WTC11 (cell line): ENCODE data around the gene HJV. TPM values are rescaled to one million over a fixed set of nuclear protein-coding genes. Genes with fewer than 3 reads are reported as not detected.

ENCODE experiments used
- ATAC-seq: fragments of 200-7000 bp; cut with Tn5 transposase; 2 replicates; pipeline ENCODE4 v1.10.0; 2021; ENCODE audit warnings: mild to moderate bottlenecking, moderate library complexity
- CTCF ChIA-PET: fragments of 300-600 bp; sonication (Branson Sonifier 250); formaldehyde crosslinking; loops from one replicate; lab custom pipeline; 2021; ENCODE audit warnings: antibody characterized with exemption; lab: Charles Lee
- POLR2A ChIA-PET: fragments of 350-600 bp; sonication (Branson Sonifier 250); formaldehyde crosslinking; loops from one replicate; lab custom pipeline; 2021; ENCODE audit warnings: antibody characterized with exemption; lab: Charles Lee
- DNase-seq: peaks from one replicate; pipeline ENCODE4 v3.0.0; 2021; ENCODE audit warnings: low spot score
- H3K27ac Mint-ChIP-seq: 2 replicates; pipeline ENCODE4 v1.8.0; 2021; ENCODE audit warnings: mixed read lengths
- H3K27me3 Mint-ChIP-seq: 2 replicates; pipeline ENCODE4 v1.8.0; 2021; ENCODE audit warnings: low read depth, mild to moderate bottlenecking, moderate library complexity, mixed read lengths
- H3K36me3 Mint-ChIP-seq: 2 replicates; pipeline ENCODE4 v1.8.0; 2021; ENCODE audit warnings: mixed read lengths
- H3K4me1 Mint-ChIP-seq: 2 replicates; pipeline ENCODE4 v1.8.0; 2022; ENCODE audit warnings: mixed read lengths
- H3K4me3 Mint-ChIP-seq: 2 replicates; pipeline ENCODE4 v1.8.0; 2021; ENCODE audit warnings: mild to moderate bottlenecking, moderate library complexity, mixed read lengths
- H3K9me3 Mint-ChIP-seq: 2 replicates; pipeline ENCODE4 v1.8.0; 2021; ENCODE audit warnings: mixed read lengths
- ARID4B ChIP-seq: sonication (generic); formaldehyde crosslinking; IDR thresholded peaks from 2 replicates; pipeline ENCODE4 v1.8.0; 2023; ENCODE audit warnings: missing genetic modification reagents, mild to moderate bottlenecking, borderline replicate concordance
- EMX1 ChIP-seq: fragments of 250-450 bp; sonication (Bioruptor Pico); IDR thresholded peaks from 2 replicates; pipeline ENCODE4 v1.8.0; 2021; ENCODE audit warnings: mild to moderate bottlenecking
- ERG ChIP-seq: fragments of 250-450 bp; sonication (Bioruptor Pico); IDR thresholded peaks from 2 replicates; pipeline ENCODE4 v1.8.0; 2021; ENCODE audit warnings: mild to moderate bottlenecking
- FOXK1 ChIP-seq: sonication (generic); formaldehyde crosslinking; IDR thresholded peaks from 2 replicates; pipeline ENCODE4 v1.8.0; 2022; ENCODE audit warnings: mild to moderate bottlenecking, moderate library complexity, missing genetic modification reagents
- GTF2I ChIP-seq: fragments of 250-450 bp; sonication (Bioruptor Pico); conservative IDR thresholded peaks from 2 replicates; pipeline ENCODE4 v1.4.0; 2021; ENCODE audit warnings: mild to moderate bottlenecking
- NR3C1 ChIP-seq: sonication (generic); formaldehyde crosslinking; conservative IDR thresholded peaks from 2 replicates; pipeline ENCODE4 v1.8.1; 2023; ENCODE audit warnings: low read depth, mild to moderate bottlenecking, missing genetic modification reagents
- PREB ChIP-seq: sonication (generic); formaldehyde crosslinking; IDR thresholded peaks from 2 replicates; pipeline ENCODE4 v1.8.1; 2022; ENCODE audit warnings: mild to moderate bottlenecking, missing genetic modification reagents, moderate library complexity, borderline replicate concordance
- STAT6 ChIP-seq: sonication (generic); formaldehyde crosslinking; conservative IDR thresholded peaks from 2 replicates; pipeline ENCODE4 v1.8.1; 2023; ENCODE audit warnings: mild to moderate bottlenecking, low read depth, missing genetic modification reagents, moderate library complexity
- TEAD4 ChIP-seq: sonication (generic); formaldehyde crosslinking; IDR thresholded peaks from 2 replicates; pipeline ENCODE4 v1.8.0; 2022; ENCODE audit warnings: mild to moderate bottlenecking, missing genetic modification reagents
- ZMAT4 ChIP-seq: fragments of 250-450 bp; sonication (Bioruptor Pico); IDR thresholded peaks from 2 replicates; pipeline ENCODE4 v1.9.0; 2021; ENCODE audit warnings: mild to moderate bottlenecking
- ZNF232 ChIP-seq: sonication (generic); formaldehyde crosslinking; IDR thresholded peaks from 2 replicates; pipeline ENCODE4 v1.8.0; 2022; ENCODE audit warnings: mild to moderate bottlenecking, missing genetic modification reagents
- total RNA-seq: library from RNA; stranded (reverse); gene quantifications from 3 replicates; pipeline ENCODE4 v1.2.3, GENCODE V29; 2021

HJV gene
- total RNA-seq, 1 experiment from 2014 or later: 0.31 TPM

GRCh38 chr1:146016891-146017290, 4.6 kb downstream of the HJV start:
- peaks cover 15% of the 10 kb centered on the region for H3K4me1 Mint-ChIP-seq
- H3K4me3 Mint-ChIP-seq: no peak overlapping the region
- ATAC-seq (no peak), DNase-seq (no peak)
- POLR2A ChIA-PET: interaction anchor here (0.6 kb wide), 1 partner anchor 104 kb away, joined by 4 read pairs; no protein-coding TSS in a partner anchor
- no peaks in the 10 kb centered on the region for H3K36me3 Mint-ChIP-seq
- H3K27me3 Mint-ChIP-seq: peaks cover 61% of the 10 kb centered on the region
- H3K9me3 Mint-ChIP-seq: no peaks in the 10 kb centered on the region
- CTCF ChIA-PET: interaction anchor here (1.2 to 6.5 kb wide), 5 partner anchors 10 to 171 kb away, joined by 3 to 34 read pairs (median 4); partner anchors contain the start of gene NUDT17
- no peak overlapping the region for H3K27ac Mint-ChIP-seq
- TF ChIP-seq TEAD4 (CRISPR knock-in tag) (no peak), PREB (CRISPR knock-in tag) (no peak), ZMAT4 (no peak), STAT6 (no peak), ARID4B (CRISPR knock-in tag) (no peak), EMX1 (CRISPR knock-in tag) (no peak), GTF2I (CRISPR knock-in tag) (no peak), NR3C1 (CRISPR knock-in tag) (no peak)

GRCh38 chr1:146013559-146013922, 8.0 kb downstream of the HJV start:
- CTCF ChIA-PET: interaction anchor here (0.7 to 2.6 kb wide), 2 partner anchors 37 to 168 kb away, joined by 3 to 13 read pairs; partner anchors contain the start of gene NUDT17
- Mint-ChIP-seq H3K36me3 (no peaks in the 10 kb centered on the region), H3K27me3 (peaks cover 27% of the 10 kb centered on the region), H3K9me3 (no peaks in the 10 kb centered on the region), H3K4me3 (no peak overlapping the region), H3K4me1 (no peaks in the 10 kb centered on the region; the same call in 1 of the 2 replicates), H3K27ac (no peak overlapping the region)
- DNase-seq: no peak
- TF ChIP-seq FOXK1 (CRISPR knock-in tag): no peak
- no peak for ATAC-seq
- POLR2A ChIA-PET: no interaction called here

- DNase-seq (no peak), ATAC-seq (no peak)
- Mint-ChIP-seq H3K4me3 (no peak overlapping the region), H3K36me3 (no peaks in the 10 kb centered on the region), H3K4me1 (no peaks in the 10 kb centered on the region)
- TF ChIP-seq ERG (CRISPR knock-in tag): no peak
- TF ChIP-seq ZNF232 (CRISPR knock-in tag): no peak
- TF ChIP-seq, all 79 proteins: peak for 0
- ChIA-PET CTCF (interaction anchor here (0.6 to 3.0 kb wide), 11 partner anchors 9 to 168 kb away, joined by 3 to 29 read pairs (median 4); partner anchors contain the start of genes LIX1L, NUDT17 and PIAS3), POLR2A (no interaction called here)
- Mint-ChIP-seq H3K27me3 (peaks cover 21% of the 10 kb centered on the region), H3K9me3 (no peaks in the 10 kb centered on the region), H3K27ac (no peak overlapping the region)
These were observed 8.6 kb downstream of the HJV start for GRCh38 chr1:146012703-146013558.
